PC-9 (cell line): ENCODE data around the gene ZNFX1. TPM values are rescaled to one million over a fixed set of nuclear protein-coding genes. Genes with fewer than 3 reads are reported as not detected.

Source experiments
- Bru-seq: library from RNA; stranded (reverse); fragments of 400-500 nt; gene quantifications from one replicate; lab custom pipeline; 2021; lab: Mats Ljungman, UMichigan
- BruChase-seq, 2 experiments: library from RNA; stranded (reverse); fragments of 400-500 nt; gene quantifications; one replicate each; lab custom pipeline; 2021; lab: Mats Ljungman, UMichigan
- BruUV-seq: library from RNA; stranded (reverse); fragments of 400-500 nt; replicated peaks from 2 replicates; lab custom pipeline; 2021; lab: Mats Ljungman, UMichigan
- CTCF ChIA-PET: fragments of 300-600 bp; sonication (Branson Sonifier 250); formaldehyde crosslinking; loops from one replicate; lab custom pipeline; 2022; ENCODE audit warnings: antibody characterized with exemption; lab: Charles Lee
- POLR2A ChIA-PET: fragments of 300-600 bp; sonication (Branson Sonifier 250); formaldehyde crosslinking; loops from one replicate; lab custom pipeline; 2022; ENCODE audit warnings: antibody characterized with exemption; ENCODE audit not compliant: unreplicated experiment; lab: Charles Lee
- DNase-seq, 2 experiments: peaks; one replicate each; pipeline versions ENCODE4 v3.0.0 to v3.0.0-alpha.2; 2015 to 2022; ENCODE audit warnings: mixed read lengths in 1 of 2
- H2AFZ ChIP-seq: fragments of 200-600 bp; sonication (generic); 2 replicates; pipeline ENCODE4 v1.8.1; 2017; ENCODE audit warnings: antibody characterized with exemption
- H3F3A ChIP-seq: fragments of 200-600 bp; sonication (generic); 2 replicates; pipeline ENCODE4 v1.8.1; 2017; ENCODE audit warnings: antibody characterized with exemption, mild to moderate bottlenecking, low read depth; ENCODE audit not compliant: insufficient read depth
- H3K27ac ChIP-seq: fragments of 200-600 bp; sonication (generic); 2 replicates; pipeline ENCODE4 v1.6.1; 2016; ENCODE audit warnings: mixed run types
- H3K27me3 ChIP-seq: fragments of 200-600 bp; sonication (generic); 2 replicates; pipeline ENCODE4 v1.6.1; 2016; ENCODE audit warnings: low read depth, mixed run types; ENCODE audit not compliant: insufficient read depth
- H3K36me3 ChIP-seq: fragments of 200-600 bp; sonication (generic); 2 replicates; pipeline ENCODE4 v1.6.1; 2016; ENCODE audit warnings: low read depth, mixed run types
- H3K4me1 ChIP-seq: fragments of 200-600 bp; sonication (generic); replicated peaks from 2 replicates; pipeline ENCODE4 v1.6.1; 2016; ENCODE audit warnings: mixed run types; ENCODE audit not compliant: insufficient read depth
- H3K4me2 ChIP-seq: fragments of 200-600 bp; sonication (generic); 2 replicates; pipeline ENCODE4 v1.6.1; 2017; ENCODE audit warnings: mixed run types
- H3K4me3 ChIP-seq: fragments of 200-600 bp; sonication (generic); 2 replicates; pipeline ENCODE4 v1.6.1; 2016; ENCODE audit warnings: mixed run types
- H3K79me2 ChIP-seq: fragments of 200-600 bp; sonication (generic); 2 replicates; pipeline ENCODE4 v1.6.1; 2017; ENCODE audit warnings: low read depth, mixed run types
- H3K9me2 ChIP-seq: fragments of 200-600 bp; sonication (generic); 2 replicates; pipeline ENCODE4 v1.8.1; 2017; ENCODE audit warnings: mild to moderate bottlenecking; ENCODE audit not compliant: insufficient read depth
- H3K9me3 ChIP-seq: fragments of 200-600 bp; sonication (generic); 2 replicates; pipeline ENCODE4 v1.8.1; 2016; ENCODE audit warnings: low read depth; ENCODE audit not compliant: insufficient read depth
- H4K20me1 ChIP-seq: fragments of 200-600 bp; sonication (generic); 2 replicates; pipeline ENCODE4 v1.8.1; 2017; ENCODE audit not compliant: insufficient read depth
- EZH2 ChIP-seq: fragments of 200-600 bp; sonication (generic); IDR thresholded peaks from 2 replicates; pipeline ENCODE4 v1.8.0; 2017; ENCODE audit warnings: antibody characterized with exemption, low read depth
- intact Hi-C: fragments of 100-400 bp; cut with micrococcal nuclease; formaldehyde crosslinking; loops from one replicate; pipeline ENCODE4 v1.10.0; 2022; ENCODE audit not compliant: unreplicated experiment
- long read RNA-seq: library from polyadenylated mRNA; stranded (forward); transcript quantifications from one replicate; pipeline ENCODE4 v2.0.0, GENCODE V29; 2022
- total RNA-seq: library from RNA; stranded (reverse); gene quantifications from 2 replicates; pipeline ENCODE4 v1.2.3, GENCODE V29; 2021
- TF ChIP-seq, protein P1 (sequence below): fragments of 200-600 bp; sonication (generic); conservative IDR thresholded peaks from 2 replicates; pipeline ENCODE4 v1.6.1; 2017; ENCODE audit warnings: mixed run types, antibody characterized with exemption, mild to moderate bottlenecking, moderate library complexity

Gene ZNFX1
- total RNA-seq, result 24.1 and 29.7 TPM in 2 replicates
- percentile 82 among the genes with signal in this experiment for Bru-seq, nascent RNA
- BruChase-seq, experiment 1, labeled RNA remaining after a 2-hour chase, result percentile 84 among the genes with signal in this experiment
- percentile 84 among the genes with signal in this experiment for BruChase-seq, experiment 2, labeled RNA remaining after a 6-hour chase
- long read RNA-seq, partial matches to known transcripts, result 7 of 16 reads
- long read RNA-seq, other reads (novel, unspliced or antisense), result 9 of 16 reads

DNA sequence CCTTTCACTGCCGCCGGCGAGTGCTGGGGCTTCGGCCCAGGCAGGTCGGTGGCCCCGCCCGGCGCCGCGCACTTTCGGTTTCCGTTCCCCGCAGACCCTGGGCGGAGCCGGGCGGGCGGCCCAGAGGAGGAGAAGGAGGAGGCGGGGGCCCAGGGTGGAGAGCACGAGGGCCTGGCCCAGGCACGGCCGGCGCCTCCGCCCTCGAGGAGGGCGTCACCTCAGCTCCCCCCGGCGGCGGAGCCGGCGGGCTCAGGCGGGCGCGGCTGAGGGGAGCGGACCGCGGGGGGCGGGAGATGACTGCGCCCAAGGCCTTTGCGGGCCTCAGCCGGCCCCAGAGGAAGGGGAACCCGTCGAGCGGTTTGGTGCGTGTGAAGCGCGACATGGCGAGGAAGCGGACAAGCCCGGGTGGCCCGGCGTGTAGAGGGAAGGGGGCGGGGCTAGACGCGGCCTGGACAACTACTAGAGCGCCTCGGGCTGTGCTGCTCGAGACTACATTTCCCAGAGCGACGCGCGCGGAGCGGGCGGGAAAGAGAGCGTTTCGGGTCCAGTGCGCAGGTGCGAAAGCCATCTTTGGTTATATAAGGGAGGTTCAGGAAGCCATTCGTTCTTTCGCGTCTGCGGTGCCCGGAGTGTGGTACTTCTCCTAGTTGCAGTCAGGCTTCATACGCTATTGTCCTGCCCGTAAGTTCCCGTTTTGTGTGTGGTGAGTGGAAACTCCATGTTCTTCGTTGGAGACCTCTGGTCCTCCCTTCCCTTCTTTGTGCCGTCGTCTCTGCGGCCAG, at the start of gene ZNFX1:
Gene ZNFX1, minus strand, starts transcription at position 22 of the 782 bp plus-strand sequence. CDS start 2,218 bp downstream, outside the sequence.
- no TSS peak for BruUV-seq
- no peaks in the 10 kb centered on the region for H3K9me2 ChIP-seq
- TF ChIP-seq, protein P1, sequence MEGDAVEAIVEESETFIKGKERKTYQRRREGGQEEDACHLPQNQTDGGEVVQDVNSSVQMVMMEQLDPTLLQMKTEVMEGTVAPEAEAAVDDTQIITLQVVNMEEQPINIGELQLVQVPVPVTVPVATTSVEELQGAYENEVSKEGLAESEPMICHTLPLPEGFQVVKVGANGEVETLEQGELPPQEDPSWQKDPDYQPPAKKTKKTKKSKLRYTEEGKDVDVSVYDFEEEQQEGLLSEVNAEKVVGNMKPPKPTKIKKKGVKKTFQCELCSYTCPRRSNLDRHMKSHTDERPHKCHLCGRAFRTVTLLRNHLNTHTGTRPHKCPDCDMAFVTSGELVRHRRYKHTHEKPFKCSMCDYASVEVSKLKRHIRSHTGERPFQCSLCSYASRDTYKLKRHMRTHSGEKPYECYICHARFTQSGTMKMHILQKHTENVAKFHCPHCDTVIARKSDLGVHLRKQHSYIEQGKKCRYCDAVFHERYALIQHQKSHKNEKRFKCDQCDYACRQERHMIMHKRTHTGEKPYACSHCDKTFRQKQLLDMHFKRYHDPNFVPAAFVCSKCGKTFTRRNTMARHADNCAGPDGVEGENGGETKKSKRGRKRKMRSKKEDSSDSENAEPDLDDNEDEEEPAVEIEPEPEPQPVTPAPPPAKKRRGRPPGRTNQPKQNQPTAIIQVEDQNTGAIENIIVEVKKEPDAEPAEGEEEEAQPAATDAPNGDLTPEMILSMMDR, result no peak
- TF ChIP-seq EZH2, result no peak
- peaks cover 52% of the 10 kb centered on the region for H3K4me1 ChIP-seq
- peak within 1 kb of the TSS; percentile 98 for H3K4me3 ChIP-seq
- H3F3A ChIP-seq, result peaks cover 61% of the 10 kb centered on the region
- ChIA-PET CTCF (no interaction called here), POLR2A (interaction anchor here (0.6 kb wide), 2 partner anchors 37 to 67 kb away, joined by 4 to 7 read pairs; no protein-coding TSS in a partner anchor)
- peaks cover 63% of the 10 kb centered on the region for H3K36me3 ChIP-seq
- H3K9me3 ChIP-seq, result peaks cover 35% of the 10 kb centered on the region
- peak within 1 kb of the TSS; percentile 92 for H3K4me2 ChIP-seq
- peaks cover 57% of the 10 kb centered on the region for H4K20me1 ChIP-seq
- peaks cover 91% of the 10 kb centered on the region for H3K79me2 ChIP-seq
- H2AFZ ChIP-seq, result peak within 1 kb of the TSS; percentile 77
- H3K27ac ChIP-seq, result peak within 1 kb of the TSS; percentile 91
- intact Hi-C loops, result loop anchor here (1.0 kb wide), 2 partner anchors 45 to 90 kb away; partner anchors contain the start of gene STAU1
- DNase-seq, result peak; percentile 94 to 99
- peaks cover 20% of the 10 kb centered on the region for H3K27me3 ChIP-seq

GRCh38 chr20:49326026-49326425, 48.2 kb upstream of the ZNFX1 start:
- no peaks in the 10 kb centered on the region for H3K36me3 ChIP-seq
- no peaks in the 10 kb centered on the region for H3K9me2 ChIP-seq
- H3K79me2 ChIP-seq, result no peaks in the 10 kb centered on the region
- DNase-seq, result no peak
- H3K4me1 ChIP-seq, result no peaks in the 10 kb centered on the region
- H3F3A ChIP-seq, result no peaks in the 10 kb centered on the region
- no peak overlapping the region for H3K4me2 ChIP-seq
- H2AFZ ChIP-seq, result no peak overlapping the region
- no TSS peak for BruUV-seq
- no peak overlapping the region for H3K27ac ChIP-seq
- ChIA-PET POLR2A (no interaction called here), CTCF (no interaction called here)
- H3K4me3 ChIP-seq, result no peak overlapping the region
- no peaks in the 10 kb centered on the region for H4K20me1 ChIP-seq
- peaks cover 36% of the 10 kb centered on the region for H3K27me3 ChIP-seq
- no peaks in the 10 kb centered on the region for H3K9me3 ChIP-seq
- TF ChIP-seq EZH2, result no peak
- TF ChIP-seq, protein P1, result no peak
- intact Hi-C loops, result no loop called here

GRCh38 chr20:49324306-49324705, 46.4 kb upstream of the ZNFX1 start:
- Histone ChIP-seq H3K27me3 (peaks cover 33% of the 10 kb centered on the region), H3K27ac (no peak overlapping the region), H3K4me2 (no peak overlapping the region), H3K4me1 (no peaks in the 10 kb centered on the region), H3F3A (peaks cover 4% of the 10 kb centered on the region; the same call in 1 of the 2 replicates), H4K20me1 (no peaks in the 10 kb centered on the region), H3K36me3 (no peaks in the 10 kb centered on the region), H3K4me3 (no peak overlapping the region), H3K79me2 (no peaks in the 10 kb centered on the region), H3K9me2 (no peaks in the 10 kb centered on the region), H2AFZ (no peak overlapping the region), H3K9me3 (no peaks in the 10 kb centered on the region)
- intact Hi-C loops, result no loop called here
- BruUV-seq, result no TSS peak
- TF ChIP-seq, protein P1, result no peak
- no peak for TF ChIP-seq EZH2
- DNase-seq, result no peak
- POLR2A ChIA-PET, result no interaction called here
- CTCF ChIA-PET, result interaction anchor here (1.2 kb wide), 1 partner anchor 78 kb away, joined by 6 read pairs; no protein-coding TSS in a partner anchor
